ENCODE measurements around the gene RASL11B.

GRCh38 chr4:52867163-52867562 is 5.0 kb downstream of the RASL11B start:
- TF ChIP-seq CTCF (IDR thresholded peaks at IDR 0.05) (no peak), POLR2A (IDR thresholded peaks at IDR 0.05) (no peak)

Data from tibial nerve (tissue), 3 donors.